Endodermal cell (in vitro differentiated cells): ENCODE data around the gene C16orf54. TPM values are rescaled to one million over a fixed set of nuclear protein-coding genes. Genes with fewer than 3 reads are reported as not detected.
"Not testable (repeated sequence)": the region's sequence is repeated elsewhere in the genome, so short reads cannot be mapped to it uniquely, and the experiment has no call there.

Experiments used
- DNase-seq: peaks from one replicate; pipeline ENCODE4 v3.0.0-alpha.2; 2017
- H3K27ac ChIP-seq: 2 replicates; pipeline ENCODE4 v1.5.1; 2013; ENCODE audit warnings: mild to moderate bottlenecking, low read depth, low read length, moderate library complexity
- H3K27me3 ChIP-seq: 2 replicates; pipeline ENCODE4 v1.6.1; 2013; ENCODE audit warnings: mild to moderate bottlenecking, low read length, moderate library complexity; ENCODE audit not compliant: insufficient read depth, control insufficient read depth, poor library complexity, severe bottlenecking
- H3K36me3 ChIP-seq: 2 replicates; pipeline ENCODE4 v1.7.0; 2013; ENCODE audit warnings: mild to moderate bottlenecking, low read length, moderate library complexity; ENCODE audit not compliant: control insufficient read depth, insufficient read depth
- H3K4me1 ChIP-seq: one replicate; pipeline ENCODE4 v1.7.0; 2013; ENCODE audit warnings: low read length; ENCODE audit not compliant: control insufficient read depth, insufficient read depth
- H3K4me3 ChIP-seq: 2 replicates; pipeline ENCODE4 v1.5.1; 2013; ENCODE audit warnings: mild to moderate bottlenecking, low read length, moderate library complexity
- H3K9ac ChIP-seq: 2 replicates; pipeline ENCODE4 v1.6.1; 2013; ENCODE audit warnings: mild to moderate bottlenecking, low read length, moderate library complexity; ENCODE audit not compliant: poor library complexity, severe bottlenecking; ENCODE audit errors: extremely low read depth
- H3K9me3 ChIP-seq: 2 replicates; pipeline ENCODE4 v1.6.1; 2013; ENCODE audit warnings: mild to moderate bottlenecking, low read length, moderate library complexity; ENCODE audit not compliant: control insufficient read depth
- H3K27ac Mint-ChIP-seq: 2 replicates; pipeline ENCODE4 v1.8.0; 2020; ENCODE audit warnings: mixed read lengths
- H3K27me3 Mint-ChIP-seq: 2 replicates; pipeline ENCODE4 v1.8.0; 2021; ENCODE audit warnings: mild to moderate bottlenecking, mixed read lengths; ENCODE audit not compliant: insufficient read depth
- H3K36me3 Mint-ChIP-seq: 2 replicates; pipeline ENCODE4 v1.8.0; 2020; ENCODE audit warnings: low read depth, mixed read lengths
- H3K4me1 Mint-ChIP-seq: 2 replicates; pipeline ENCODE4 v1.8.0; 2020; ENCODE audit warnings: mixed read lengths
- H3K4me3 Mint-ChIP-seq: 2 replicates; pipeline ENCODE4 v1.8.0; 2020; ENCODE audit warnings: mild to moderate bottlenecking, moderate library complexity, mixed read lengths
- H3K9me3 Mint-ChIP-seq: 2 replicates; pipeline ENCODE4 v1.8.0; 2020; ENCODE audit warnings: mild to moderate bottlenecking, mixed read lengths
- WGBS, 2 experiments: methylation state at CpG; one replicate each; pipeline versions ENCODE4 v1.1.5 to v1.1.7; 2013; ENCODE audit warnings: missing lambda C conversion rate in 2 of 2, mixed read lengths in 1 of 2; ENCODE audit not compliant: insufficient coverage in 1 of 2, insufficient read length in 1 of 2; 5-methylcytosine and 5-hydroxymethylcytosine counted together
- total RNA-seq, 2 donors: library from RNA; stranded (reverse); fragmentation: NEBNext Ultra II Directional in 1 of 2; extraction: Animal tissue kit (Norgen Biotek cat#: 25700) in 1 of 2; gene quantifications; 2 replicates in 1 of 2; 3 replicates in 1 of 2; pipeline ENCODE4 v1.2.1, GENCODE V29; 2021
- TF ChIP-seq, protein P1 (sequence below): fragments of 200-600 bp; sonication (generic); conservative IDR thresholded peaks from 2 replicates; pipeline ENCODE4 v1.5.0; 2021; ENCODE audit warnings: antibody characterized with exemption, mild to moderate bottlenecking

The C16orf54 gene
- total RNA-seq, 2 donors from 2014 or later = not detected

DNA sequence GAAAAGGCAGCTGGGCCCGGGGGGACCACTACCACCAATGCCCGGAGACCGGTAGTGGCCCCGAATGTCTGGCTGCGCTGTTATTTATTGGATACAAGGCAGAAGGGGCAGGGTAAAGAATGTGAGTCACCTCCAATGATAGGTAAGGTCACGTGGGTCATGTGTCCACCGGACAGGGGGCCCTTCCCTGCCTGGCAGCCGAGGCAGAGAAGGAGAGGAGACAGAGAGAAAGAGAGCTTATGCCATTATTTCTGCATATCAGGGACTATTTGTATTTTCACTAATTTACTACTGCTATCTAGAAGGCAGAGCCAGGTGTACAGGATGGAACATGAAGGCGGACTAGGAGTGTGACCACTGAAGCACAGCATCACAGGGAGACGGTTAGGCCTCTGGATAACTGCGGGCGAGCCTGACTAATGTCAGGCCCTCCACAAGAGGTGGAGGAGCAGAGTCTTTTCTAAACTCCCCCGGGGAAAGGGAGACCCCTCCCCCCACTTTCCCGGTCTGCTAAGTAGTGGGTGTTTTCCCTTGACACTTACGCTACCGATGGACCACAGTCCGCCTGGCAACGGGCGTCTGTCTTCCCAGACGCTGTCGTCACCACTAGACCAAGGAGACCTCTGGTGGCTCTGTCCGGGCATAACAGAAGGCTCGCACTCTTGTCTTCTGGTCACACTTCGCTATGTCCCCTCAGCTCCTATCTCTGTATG, 24.5 kb downstream of the C16orf54 start:
- peak overlapping the region; percentile 76 for H3K27ac Mint-ChIP-seq
- H3K9me3 ChIP-seq, H3K4me1 ChIP-seq, H3K4me3 Mint-ChIP-seq, H3K4me1 Mint-ChIP-seq, H3K27ac ChIP-seq, H3K9me3 Mint-ChIP-seq, H3K4me3 ChIP-seq, H3K27me3 ChIP-seq, H3K27me3 Mint-ChIP-seq, H3K9ac ChIP-seq: not testable (repeated sequence)
- H3K36me3 Mint-ChIP-seq = peaks cover 26% of the 10 kb centered on the region
- peaks cover 12% of the 10 kb centered on the region for H3K36me3 ChIP-seq
- TF ChIP-seq, protein P1, sequence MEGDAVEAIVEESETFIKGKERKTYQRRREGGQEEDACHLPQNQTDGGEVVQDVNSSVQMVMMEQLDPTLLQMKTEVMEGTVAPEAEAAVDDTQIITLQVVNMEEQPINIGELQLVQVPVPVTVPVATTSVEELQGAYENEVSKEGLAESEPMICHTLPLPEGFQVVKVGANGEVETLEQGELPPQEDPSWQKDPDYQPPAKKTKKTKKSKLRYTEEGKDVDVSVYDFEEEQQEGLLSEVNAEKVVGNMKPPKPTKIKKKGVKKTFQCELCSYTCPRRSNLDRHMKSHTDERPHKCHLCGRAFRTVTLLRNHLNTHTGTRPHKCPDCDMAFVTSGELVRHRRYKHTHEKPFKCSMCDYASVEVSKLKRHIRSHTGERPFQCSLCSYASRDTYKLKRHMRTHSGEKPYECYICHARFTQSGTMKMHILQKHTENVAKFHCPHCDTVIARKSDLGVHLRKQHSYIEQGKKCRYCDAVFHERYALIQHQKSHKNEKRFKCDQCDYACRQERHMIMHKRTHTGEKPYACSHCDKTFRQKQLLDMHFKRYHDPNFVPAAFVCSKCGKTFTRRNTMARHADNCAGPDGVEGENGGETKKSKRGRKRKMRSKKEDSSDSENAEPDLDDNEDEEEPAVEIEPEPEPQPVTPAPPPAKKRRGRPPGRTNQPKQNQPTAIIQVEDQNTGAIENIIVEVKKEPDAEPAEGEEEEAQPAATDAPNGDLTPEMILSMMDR = peak; percentile 73
- 72% methylated on average over 18 of the region's 24 CpGs; no CpG with 5 or more reads in 1 of the 2 experiments for WGBS, 2 experiments
- DNase-seq = peak; percentile 85

DNA sequence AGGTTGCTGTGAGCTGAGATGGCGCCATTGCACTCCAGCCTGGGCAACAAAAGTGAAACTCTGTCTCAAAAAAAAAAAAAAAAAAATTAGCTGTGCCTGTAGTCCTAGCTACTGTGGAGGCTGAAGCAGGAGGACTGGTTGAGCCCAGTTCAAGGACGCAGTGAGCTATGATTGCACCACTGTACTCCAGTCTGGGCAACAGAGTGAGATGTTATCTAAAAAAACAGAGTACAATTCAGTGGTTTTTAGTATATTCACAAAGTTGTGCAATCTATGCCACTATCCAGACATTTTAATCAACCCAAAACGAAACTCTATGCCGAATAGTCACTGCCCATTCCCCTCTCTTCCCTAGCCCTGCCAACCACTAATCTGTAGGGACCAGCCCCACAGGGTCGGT, 25.1 kb downstream of the C16orf54 start:
- Histone ChIP-seq H3K9ac (no peak overlapping the region), H3K27ac (no peak overlapping the region), H3K36me3 (peaks cover 10% of the 10 kb centered on the region), H3K4me1 (no peaks in the 10 kb centered on the region), H3K27me3 (no peaks in the 10 kb centered on the region), H3K9me3 (no peaks in the 10 kb centered on the region), H3K4me3 (no peak overlapping the region)
- Mint-ChIP-seq H3K27me3 (no peaks in the 10 kb centered on the region), H3K9me3 (peaks cover 3% of the 10 kb centered on the region), H3K4me3 (no peak overlapping the region), H3K27ac (peak overlapping the region; percentile 76), H3K36me3 (peaks cover 30% of the 10 kb centered on the region), H3K4me1 (peaks cover 9% of the 10 kb centered on the region)
- TF ChIP-seq, protein P1 = no peak
- no peak for DNase-seq
- 95 to 100% methylated on average over 2 to 4 of the region's 5 CpGs for WGBS, 2 experiments

DNA sequence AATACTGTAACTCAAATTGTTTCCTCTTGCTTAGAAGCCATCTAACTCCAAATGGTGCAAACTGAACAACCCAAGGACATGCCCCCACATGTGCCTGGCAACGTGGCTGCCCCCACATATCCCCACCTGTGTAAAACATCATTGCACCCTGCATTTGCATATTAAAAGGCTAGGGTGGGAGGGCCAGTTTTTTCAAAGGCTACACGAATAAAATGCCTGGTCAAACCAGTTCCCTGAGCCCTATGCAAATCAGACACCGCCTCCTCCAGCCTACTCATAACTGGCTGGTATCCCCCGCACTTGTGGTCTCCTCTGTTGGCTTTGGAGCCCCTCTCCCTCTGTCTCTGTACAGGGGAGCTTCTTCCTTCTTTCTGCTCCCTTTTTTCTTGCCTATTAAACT, 26.7 kb downstream of the C16orf54 start:
- Mint-ChIP-seq H3K9me3 (peaks cover 3% of the 10 kb centered on the region), H3K36me3 (peaks cover 36% of the 10 kb centered on the region), H3K27me3 (no peaks in the 10 kb centered on the region), H3K27ac (no peak overlapping the region), H3K4me1 (peaks cover 9% of the 10 kb centered on the region), H3K4me3 (no peak overlapping the region)
- Histone ChIP-seq H3K27me3 (no peaks in the 10 kb centered on the region), H3K4me1 (no peaks in the 10 kb centered on the region), H3K36me3 (peaks cover 16% of the 10 kb centered on the region), H3K4me3 (no peak overlapping the region), H3K27ac (no peak overlapping the region), H3K9ac (no peak overlapping the region), H3K9me3 (no peaks in the 10 kb centered on the region)
- 44 to 59% methylated on average over 2 to 4 of the region's 4 CpGs for WGBS, 2 experiments
- DNase-seq = no peak
- TF ChIP-seq, protein P1 = no peak
